ENCODE measurements around the gene OGN.
"Not testable (repeated sequence)": the region's sequence is repeated elsewhere in the genome, so short reads cannot be mapped to it uniquely, and the experiment has no call there.

OGN gene

DNA sequence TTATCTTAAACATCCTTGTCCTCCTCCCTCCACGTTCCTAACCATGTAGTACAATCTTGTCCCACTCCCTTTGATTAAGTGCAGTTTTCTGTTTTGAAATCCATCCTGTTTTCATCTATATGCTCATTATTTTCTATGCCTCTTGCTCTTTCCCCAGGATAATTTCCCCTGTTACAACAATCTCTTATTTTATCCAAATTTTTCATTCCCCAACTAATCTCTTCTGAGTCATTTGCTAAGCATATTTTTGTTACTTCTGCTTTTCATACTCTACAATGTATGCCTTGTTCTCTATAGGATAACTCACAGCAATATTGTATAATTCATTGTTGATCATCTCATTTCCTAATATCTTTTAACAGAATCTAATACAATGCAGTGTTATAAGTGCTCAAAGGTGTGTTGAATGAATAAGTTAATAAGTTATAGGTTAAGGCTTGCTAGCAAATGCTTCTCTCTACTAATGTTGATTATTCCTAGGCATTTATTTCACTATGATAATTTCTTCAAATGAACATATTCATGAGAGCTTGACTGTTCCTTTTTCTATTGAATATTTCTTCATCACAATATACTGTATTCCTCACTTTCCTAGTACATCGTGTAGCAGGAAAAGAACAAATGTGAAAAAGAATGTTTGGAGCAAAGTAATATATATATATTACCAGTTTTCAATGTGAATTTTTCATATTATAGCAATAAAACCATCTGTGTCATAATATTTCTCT is 18.4 kb upstream of the OGN start:
- no peak for DNase-seq (ENCODE audit: low spot score)
- no peak for TF ChIP-seq CTCF (IDR thresholded peaks at IDR 0.05; ENCODE audit: extremely low read depth, missing control alignments)

DNA sequence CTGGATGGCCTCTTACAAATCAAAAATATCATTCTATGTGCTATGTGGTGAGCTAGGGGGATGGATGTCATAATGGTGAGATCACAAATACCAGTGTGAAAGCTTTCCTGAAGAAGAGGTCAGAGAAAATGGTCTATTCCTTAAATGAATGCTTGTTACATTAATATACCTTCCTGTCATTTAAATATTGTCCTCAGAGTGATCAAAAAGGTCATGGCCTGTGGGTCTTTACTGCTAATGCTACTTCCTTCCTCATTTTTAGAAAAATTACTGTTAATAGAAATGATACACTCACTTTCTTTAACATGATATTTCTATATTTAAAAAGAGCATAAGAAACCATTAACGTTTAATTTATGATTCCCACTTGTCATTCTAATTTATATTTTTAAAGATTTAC is 10.2 kb upstream of the OGN start:
- no peak for TF ChIP-seq CTCF (IDR thresholded peaks at IDR 0.05; ENCODE audit: extremely low read depth, missing control alignments)
- DNase-seq (ENCODE audit: low spot score): no peak

DNA sequence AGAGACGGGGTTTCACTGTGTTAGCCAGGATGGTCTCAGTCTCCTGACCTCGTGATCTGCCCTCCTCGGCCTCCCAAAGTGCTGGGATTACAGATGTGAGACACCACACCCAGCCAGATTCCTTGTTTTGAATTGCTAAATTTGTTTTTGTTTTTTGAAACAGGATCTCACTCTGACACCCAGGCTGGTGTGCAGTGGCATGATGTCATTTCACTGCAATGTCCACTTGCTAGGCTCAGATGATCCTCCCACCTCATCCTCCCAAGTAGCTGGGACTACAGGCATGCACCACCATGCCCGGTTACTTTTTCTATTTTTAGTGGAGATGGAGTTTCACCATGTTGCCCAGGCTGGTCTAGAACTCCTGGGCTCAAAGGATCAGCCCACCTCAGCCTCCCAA is 6.8 kb upstream of the OGN start:
- DNase-seq (ENCODE audit: low spot score): not testable (repeated sequence)

- DNase-seq (ENCODE audit: low spot score): no peak
- no peak for TF ChIP-seq CTCF (IDR thresholded peaks at IDR 0.05; ENCODE audit: extremely low read depth, missing control alignments)
Measured at GRCh38 chr9:92408747-92409478, 4.5 kb upstream of the OGN start.

- no peak for TF ChIP-seq CTCF (IDR thresholded peaks at IDR 0.05; ENCODE audit: extremely low read depth, missing control alignments)
- DNase-seq (ENCODE audit: low spot score): no peak
Measured at GRCh38 chr9:92407818-92408217, 3.4 kb upstream of the OGN start.

GRCh38 chr9:92406477-92406876 is 2.1 kb upstream of the OGN start:
- TF ChIP-seq CTCF (IDR thresholded peaks at IDR 0.05; ENCODE audit: extremely low read depth, missing control alignments): no peak
- peak; percentile 37 for DNase-seq (ENCODE audit: low spot score)

GRCh38 chr9:92405818-92406217 is 1.4 kb upstream of the OGN start:
- no peak for DNase-seq (ENCODE audit: low spot score)
- TF ChIP-seq CTCF (IDR thresholded peaks at IDR 0.05; ENCODE audit: extremely low read depth, missing control alignments): no peak

All from GM20000 (cell line).